ENCODE measurements around the gene TMPRSS9.

GRCh38 chr19:2353159-2353886 is 6.7 kb upstream of the TMPRSS9 start:
- TF ChIP-seq CTCF (optimal IDR thresholded peaks at IDR 0.05 in 1 of 3, IDR thresholded peaks at IDR 0.05 in 1 of 3, conservative IDR thresholded peaks at IDR 0.05 in 1 of 3; ENCODE audit: extremely low read depth in 1 of 3, insufficient read depth in 2 of 3, low read length in 3 of 3) (no peak), EZH2 (IDR thresholded peaks at IDR 0.05; ENCODE audit: low read length) (no peak)
